Natural killer cell treated with Interleukin-12 subunit alpha and Interleukin-12 subunit beta and Interleukin-15 and Interleukin-18, amount 100 ng/mL, for 72 hours (primary cell): ENCODE data around the gene MDGA2. TPM values are rescaled to one million over a fixed set of nuclear protein-coding genes. Genes with fewer than 3 reads are reported as not detected.

ENCODE experiments used
- ATAC-seq, 2 donors: fragments of 150-1000 bp; cut with Tn5 transposase in 1 of 2; sonication (Bioruptor Pico), chemical (Tn5 transposase) in 1 of 2; 2 replicates each; pipeline ENCODE4 v1.10.0; 2021
- DNase-seq: peaks from one replicate; pipeline ENCODE4 v3.0.0; 2022; ENCODE audit warnings: low spot score
- H3K27ac Mint-ChIP-seq, 2 donors: 1 replicate in 1 of 2; 2 replicates in 1 of 2; pipeline ENCODE4 v1.8.0; 2022; ENCODE audit warnings: mixed read lengths in 2 of 2, mild to moderate bottlenecking in 1 of 2, moderate library complexity in 1 of 2
- H3K27me3 Mint-ChIP-seq, 2 donors: 1 replicate in 1 of 2; 2 replicates in 1 of 2; pipeline ENCODE4 v1.8.0; 2022; ENCODE audit warnings: mixed read lengths in 2 of 2
- H3K36me3 Mint-ChIP-seq: one replicate; pipeline ENCODE4 v1.8.0; 2022; ENCODE audit warnings: mixed read lengths
- H3K4me1 Mint-ChIP-seq, 2 donors: 1 replicate in 1 of 2; 2 replicates in 1 of 2; pipeline ENCODE4 v1.8.0; 2022; ENCODE audit warnings: low read depth in 2 of 2, mixed read lengths in 2 of 2, mild to moderate bottlenecking in 1 of 2
- H3K4me3 Mint-ChIP-seq: one replicate; pipeline ENCODE4 v1.8.0; 2022; ENCODE audit warnings: mixed read lengths
- H3K9me3 Mint-ChIP-seq: 2 replicates; pipeline ENCODE4 v1.8.0; 2022; ENCODE audit warnings: mixed read lengths
- total RNA-seq, 2 donors: library from RNA; stranded (reverse); gene quantifications; one replicate each; pipeline ENCODE4 v1.2.3, GENCODE V29; 2022

Gene MDGA2
- total RNA-seq, 2 donors from 2014 or later: not detected

- Mint-ChIP-seq H3K36me3 (no peaks in the 10 kb centered on the region), H3K27me3 (no peaks in the 10 kb centered on the region), H3K27ac (no peak overlapping the region), H3K4me3 (no peak overlapping the region), H3K4me1 (no peaks in the 10 kb centered on the region), H3K9me3 (peaks cover 14% of the 10 kb centered on the region)
- ATAC-seq: no peak
- DNase-seq: no peak
These were observed 175.0 kb downstream of the MDGA2 start for GRCh38 chr14:47500369-47500768.

- no peak overlapping the region for H3K27ac Mint-ChIP-seq
- no peaks in the 10 kb centered on the region for H3K4me1 Mint-ChIP-seq
- no peaks in the 10 kb centered on the region for H3K36me3 Mint-ChIP-seq
- no peak for ATAC-seq
- no peaks in the 10 kb centered on the region for H3K27me3 Mint-ChIP-seq
- no peak overlapping the region for H3K4me3 Mint-ChIP-seq
- peaks cover 10% of the 10 kb centered on the region for H3K9me3 Mint-ChIP-seq
- no peak for DNase-seq
These were observed 184.6 kb downstream of the MDGA2 start for GRCh38 chr14:47490766-47491165.

GRCh38 chr14:47490353-47490752 lies 185.1 kb downstream of the MDGA2 start:
- Mint-ChIP-seq H3K27me3 (no peaks in the 10 kb centered on the region), H3K4me3 (no peak overlapping the region), H3K36me3 (no peaks in the 10 kb centered on the region), H3K27ac (no peak overlapping the region), H3K4me1 (no peaks in the 10 kb centered on the region), H3K9me3 (peaks cover 10% of the 10 kb centered on the region)
- ATAC-seq (no peak), DNase-seq (no peak)

GRCh38 chr14:47485421-47485820 lies 190.0 kb downstream of the MDGA2 start:
- Mint-ChIP-seq H3K27ac (no peak overlapping the region), H3K4me3 (no peak overlapping the region), H3K27me3 (no peaks in the 10 kb centered on the region), H3K9me3 (peaks cover 12% of the 10 kb centered on the region), H3K36me3 (no peaks in the 10 kb centered on the region), H3K4me1 (no peaks in the 10 kb centered on the region)
- no peak for ATAC-seq
- no peak for DNase-seq

GRCh38 chr14:47483449-47483848 lies 192.0 kb downstream of the MDGA2 start:
- DNase-seq (no peak), ATAC-seq (no peak)
- Mint-ChIP-seq H3K9me3 (peaks cover 12% of the 10 kb centered on the region), H3K27me3 (no peaks in the 10 kb centered on the region), H3K27ac (no peak overlapping the region), H3K4me3 (no peak overlapping the region), H3K36me3 (no peaks in the 10 kb centered on the region), H3K4me1 (no peaks in the 10 kb centered on the region)

GRCh38 chr14:47471075-47471474 lies 204.3 kb downstream of the MDGA2 start:
- Mint-ChIP-seq H3K27ac (no peak overlapping the region), H3K36me3 (peaks cover 12% of the 10 kb centered on the region), H3K4me1 (no peaks in the 10 kb centered on the region), H3K4me3 (no peak overlapping the region), H3K9me3 (peaks cover 26% of the 10 kb centered on the region), H3K27me3 (no peaks in the 10 kb centered on the region)
- no peak for ATAC-seq
- no peak for DNase-seq

GRCh38 chr14:47466916-47467315 lies 208.5 kb downstream of the MDGA2 start:
- Mint-ChIP-seq H3K36me3 (peaks cover 7% of the 10 kb centered on the region), H3K4me1 (no peaks in the 10 kb centered on the region), H3K27ac (no peak overlapping the region), H3K9me3 (peaks cover 27% of the 10 kb centered on the region), H3K4me3 (no peak overlapping the region), H3K27me3 (no peaks in the 10 kb centered on the region)
- DNase-seq (no peak), ATAC-seq (no peak)

- Mint-ChIP-seq H3K36me3 (no peaks in the 10 kb centered on the region), H3K27ac (no peak overlapping the region), H3K4me1 (no peaks in the 10 kb centered on the region), H3K27me3 (no peaks in the 10 kb centered on the region), H3K9me3 (peaks cover 4% of the 10 kb centered on the region), H3K4me3 (no peak overlapping the region)
- ATAC-seq (no peak), DNase-seq (no peak)
These were observed 221.4 kb downstream of the MDGA2 start for GRCh38 chr14:47454025-47454424.

GRCh38 chr14:47447076-47447475 lies 228.3 kb downstream of the MDGA2 start:
- Mint-ChIP-seq H3K27me3 (no peaks in the 10 kb centered on the region), H3K9me3 (peaks cover 11% of the 10 kb centered on the region), H3K4me1 (no peaks in the 10 kb centered on the region), H3K36me3 (no peaks in the 10 kb centered on the region), H3K4me3 (no peak overlapping the region), H3K27ac (no peak overlapping the region)
- ATAC-seq (no peak), DNase-seq (no peak)

- Mint-ChIP-seq H3K36me3 (peaks cover 4% of the 10 kb centered on the region), H3K27ac (no peak overlapping the region), H3K4me1 (no peaks in the 10 kb centered on the region), H3K27me3 (no peaks in the 10 kb centered on the region), H3K4me3 (no peak overlapping the region), H3K9me3 (peaks cover 18% of the 10 kb centered on the region)
- DNase-seq (no peak), ATAC-seq (no peak)
These were observed 233.2 kb downstream of the MDGA2 start for GRCh38 chr14:47442211-47442610.

GRCh38 chr14:47439953-47440352 lies 235.5 kb downstream of the MDGA2 start:
- Mint-ChIP-seq H3K4me1 (no peaks in the 10 kb centered on the region), H3K4me3 (no peak overlapping the region), H3K27ac (no peak overlapping the region), H3K9me3 (peaks cover 21% of the 10 kb centered on the region), H3K27me3 (no peaks in the 10 kb centered on the region), H3K36me3 (peaks cover 4% of the 10 kb centered on the region)
- DNase-seq (no peak), ATAC-seq (no peak)

GRCh38 chr14:47438650-47439140 lies 236.7 kb downstream of the MDGA2 start:
- H3K4me1 Mint-ChIP-seq: no peaks in the 10 kb centered on the region
- H3K36me3 Mint-ChIP-seq: peaks cover 4% of the 10 kb centered on the region
- H3K27me3 Mint-ChIP-seq: no peaks in the 10 kb centered on the region
- DNase-seq: no peak
- no peak for ATAC-seq
- H3K9me3 Mint-ChIP-seq: peaks cover 18% of the 10 kb centered on the region
- no peak overlapping the region for H3K4me3 Mint-ChIP-seq
- H3K27ac Mint-ChIP-seq: no peak overlapping the region

GRCh38 chr14:47435331-47435965 lies 240.0 kb downstream of the MDGA2 start:
- H3K27ac Mint-ChIP-seq: no peak overlapping the region

GRCh38 chr14:47427629-47428028 lies 247.8 kb downstream of the MDGA2 start:
- Mint-ChIP-seq H3K4me3 (no peak overlapping the region), H3K36me3 (no peaks in the 10 kb centered on the region), H3K9me3 (peaks cover 6% of the 10 kb centered on the region), H3K27ac (no peak overlapping the region), H3K27me3 (no peaks in the 10 kb centered on the region), H3K4me1 (no peaks in the 10 kb centered on the region)
- ATAC-seq: no peak
- no peak for DNase-seq

More at GRCh38 chr14:47435331-47435965, 240.0 kb downstream of the MDGA2 start:
- no peaks in the 10 kb centered on the region for H3K36me3 Mint-ChIP-seq
- no peaks in the 10 kb centered on the region for H3K27me3 Mint-ChIP-seq
- H3K4me1 Mint-ChIP-seq: no peaks in the 10 kb centered on the region
- H3K9me3 Mint-ChIP-seq: peaks cover 13% of the 10 kb centered on the region
- H3K4me3 Mint-ChIP-seq: no peak overlapping the region
- DNase-seq (no peak), ATAC-seq (no peak)

- no peaks in the 10 kb centered on the region for H3K27me3 Mint-ChIP-seq
- H3K4me1 Mint-ChIP-seq: no peaks in the 10 kb centered on the region
- H3K36me3 Mint-ChIP-seq: no peaks in the 10 kb centered on the region
- DNase-seq (no peak), ATAC-seq (no peak)
- H3K9me3 Mint-ChIP-seq: peaks cover 6% of the 10 kb centered on the region
- H3K27ac Mint-ChIP-seq: no peak overlapping the region
- no peak overlapping the region for H3K4me3 Mint-ChIP-seq
These were observed 250.1 kb downstream of the MDGA2 start for GRCh38 chr14:47425302-47425701.
